ENCODE data around the gene TLE2. TPM values are rescaled to one million over a fixed set of nuclear protein-coding genes. Genes with fewer than 3 reads are reported as not detected.

Gene TLE2
- polyA plus RNA-seq, 2 of the 4 experiments (the other 2 are of a cell fraction): 2.1 to 2.6 TPM

DNA sequence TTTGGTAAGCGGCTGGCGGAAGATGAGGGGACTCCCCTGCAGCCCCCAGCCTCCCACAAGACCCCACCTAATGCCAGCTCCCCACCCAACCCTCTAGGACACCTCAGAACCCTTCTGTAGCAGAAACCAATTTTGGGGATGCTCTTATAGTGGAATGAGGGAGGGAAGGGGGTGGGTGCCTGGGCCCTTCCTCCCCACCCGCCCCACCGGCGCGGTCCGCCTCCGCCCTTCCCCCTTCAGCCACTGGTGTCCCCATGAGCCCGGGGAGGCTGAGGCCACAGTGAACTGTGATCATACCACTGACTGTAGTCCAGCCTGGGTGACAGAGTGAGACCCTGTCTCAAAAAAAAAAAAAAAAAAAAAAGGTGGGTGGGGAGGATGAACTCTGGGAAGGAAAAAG, 35.5 kb downstream of the TLE2 start:
- H3K9me3 ChIP-seq: no peaks in the 10 kb centered on the region
- FAIRE-seq: no peak
- POLR2A ChIA-PET: no interaction called here
- no peak for ATAC-seq
- no peaks in the 10 kb centered on the region for H3K4me1 ChIP-seq
- no peak overlapping the region for H3K4me2 ChIP-seq
- TF ChIP-seq JUNB (IDR thresholded peaks at IDR 0.05): no peak
- no peak for TF ChIP-seq RNF2 (IDR thresholded peaks at IDR 0.05; ENCODE audit: borderline replicate concordance, low read depth)
- TF ChIP-seq, protein P1, sequence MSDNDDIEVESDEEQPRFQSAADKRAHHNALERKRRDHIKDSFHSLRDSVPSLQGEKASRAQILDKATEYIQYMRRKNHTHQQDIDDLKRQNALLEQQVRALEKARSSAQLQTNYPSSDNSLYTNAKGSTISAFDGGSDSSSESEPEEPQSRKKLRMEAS (IDR thresholded peaks at IDR 0.05): no peak
- TF ChIP-seq MAZ (IDR thresholded peaks at IDR 0.05; ENCODE audit: borderline replicate concordance, low read depth, low read length): no peak
- TF ChIP-seq, protein P2, sequence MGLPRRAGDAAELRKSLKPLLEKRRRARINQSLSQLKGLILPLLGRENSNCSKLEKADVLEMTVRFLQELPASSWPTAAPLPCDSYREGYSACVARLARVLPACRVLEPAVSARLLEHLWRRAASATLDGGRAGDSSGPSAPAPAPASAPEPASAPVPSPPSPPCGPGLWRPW (IDR thresholded peaks at IDR 0.05): no peak
- TF ChIP-seq SREBF2 (IDR thresholded peaks at IDR 0.05): no peak
- TF ChIP-seq NFE2L2 (conservative IDR thresholded peaks at IDR 0.05; ENCODE audit: low read length): no peak
- TF ChIP-seq RAD21 (conservative IDR thresholded peaks at IDR 0.05 in 1 of 2, IDR thresholded peaks at IDR 0.05 in 1 of 2): no peak
- TF ChIP-seq EHMT2 (IDR thresholded peaks at IDR 0.05; ENCODE audit: low read depth): no peak
- TF ChIP-seq, protein P3, sequence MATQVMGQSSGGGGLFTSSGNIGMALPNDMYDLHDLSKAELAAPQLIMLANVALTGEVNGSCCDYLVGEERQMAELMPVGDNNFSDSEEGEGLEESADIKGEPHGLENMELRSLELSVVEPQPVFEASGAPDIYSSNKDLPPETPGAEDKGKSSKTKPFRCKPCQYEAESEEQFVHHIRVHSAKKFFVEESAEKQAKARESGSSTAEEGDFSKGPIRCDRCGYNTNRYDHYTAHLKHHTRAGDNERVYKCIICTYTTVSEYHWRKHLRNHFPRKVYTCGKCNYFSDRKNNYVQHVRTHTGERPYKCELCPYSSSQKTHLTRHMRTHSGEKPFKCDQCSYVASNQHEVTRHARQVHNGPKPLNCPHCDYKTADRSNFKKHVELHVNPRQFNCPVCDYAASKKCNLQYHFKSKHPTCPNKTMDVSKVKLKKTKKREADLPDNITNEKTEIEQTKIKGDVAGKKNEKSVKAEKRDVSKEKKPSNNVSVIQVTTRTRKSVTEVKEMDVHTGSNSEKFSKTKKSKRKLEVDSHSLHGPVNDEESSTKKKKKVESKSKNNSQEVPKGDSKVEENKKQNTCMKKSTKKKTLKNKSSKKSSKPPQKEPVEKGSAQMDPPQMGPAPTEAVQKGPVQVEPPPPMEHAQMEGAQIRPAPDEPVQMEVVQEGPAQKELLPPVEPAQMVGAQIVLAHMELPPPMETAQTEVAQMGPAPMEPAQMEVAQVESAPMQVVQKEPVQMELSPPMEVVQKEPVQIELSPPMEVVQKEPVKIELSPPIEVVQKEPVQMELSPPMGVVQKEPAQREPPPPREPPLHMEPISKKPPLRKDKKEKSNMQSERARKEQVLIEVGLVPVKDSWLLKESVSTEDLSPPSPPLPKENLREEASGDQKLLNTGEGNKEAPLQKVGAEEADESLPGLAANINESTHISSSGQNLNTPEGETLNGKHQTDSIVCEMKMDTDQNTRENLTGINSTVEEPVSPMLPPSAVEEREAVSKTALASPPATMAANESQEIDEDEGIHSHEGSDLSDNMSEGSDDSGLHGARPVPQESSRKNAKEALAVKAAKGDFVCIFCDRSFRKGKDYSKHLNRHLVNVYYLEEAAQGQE (IDR thresholded peaks at IDR 0.05): no peak
- no peak for TF ChIP-seq MAFK (IDR thresholded peaks at IDR 0.05; ENCODE audit: partially characterized antibody)
- TF ChIP-seq, protein P4, sequence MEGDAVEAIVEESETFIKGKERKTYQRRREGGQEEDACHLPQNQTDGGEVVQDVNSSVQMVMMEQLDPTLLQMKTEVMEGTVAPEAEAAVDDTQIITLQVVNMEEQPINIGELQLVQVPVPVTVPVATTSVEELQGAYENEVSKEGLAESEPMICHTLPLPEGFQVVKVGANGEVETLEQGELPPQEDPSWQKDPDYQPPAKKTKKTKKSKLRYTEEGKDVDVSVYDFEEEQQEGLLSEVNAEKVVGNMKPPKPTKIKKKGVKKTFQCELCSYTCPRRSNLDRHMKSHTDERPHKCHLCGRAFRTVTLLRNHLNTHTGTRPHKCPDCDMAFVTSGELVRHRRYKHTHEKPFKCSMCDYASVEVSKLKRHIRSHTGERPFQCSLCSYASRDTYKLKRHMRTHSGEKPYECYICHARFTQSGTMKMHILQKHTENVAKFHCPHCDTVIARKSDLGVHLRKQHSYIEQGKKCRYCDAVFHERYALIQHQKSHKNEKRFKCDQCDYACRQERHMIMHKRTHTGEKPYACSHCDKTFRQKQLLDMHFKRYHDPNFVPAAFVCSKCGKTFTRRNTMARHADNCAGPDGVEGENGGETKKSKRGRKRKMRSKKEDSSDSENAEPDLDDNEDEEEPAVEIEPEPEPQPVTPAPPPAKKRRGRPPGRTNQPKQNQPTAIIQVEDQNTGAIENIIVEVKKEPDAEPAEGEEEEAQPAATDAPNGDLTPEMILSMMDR (IDR thresholded peaks at IDR 0.05): no peak
- no peak for TF ChIP-seq HDAC2 (IDR thresholded peaks at IDR 0.05)
- TF ChIP-seq ZNF302 (CRISPR knock-in tag; IDR thresholded peaks at IDR 0.05): no peak
- no peak for TF ChIP-seq SMC3 (IDR thresholded peaks at IDR 0.05)
- TF ChIP-seq HOXA7 (CRISPR knock-in tag; IDR thresholded peaks at IDR 0.05): no peak
- no peak for TF ChIP-seq PBX3 (IDR thresholded peaks at IDR 0.05)
- no peak for TF ChIP-seq TP53 (CRISPR knock-in tag; IDR thresholded peaks at IDR 0.05)
- no peak for TF ChIP-seq EHF (CRISPR knock-in tag; IDR thresholded peaks at IDR 0.05)
- H3K27ac ChIP-seq: no peak overlapping the region
- 78% methylated on average over 2 of the region's 9 CpGs for WGBS (ENCODE audit: missing lambda C conversion rate)
- CTCF ChIA-PET: no interaction called here
- H3K4me3 ChIP-seq: no peak overlapping the region
- DNase-seq (ENCODE audit: low read depth in 1 of 2, low spot score in 1 of 2): no peak

- DNase-seq (ENCODE audit: low read depth in 1 of 2, low spot score in 1 of 2): no peak
- Histone ChIP-seq H3K4me2 (no peak overlapping the region), H3K9me3 (no peaks in the 10 kb centered on the region), H3K4me1 (no peaks in the 10 kb centered on the region), H3K27ac (no peak overlapping the region), H3K4me3 (no peak overlapping the region)
- 70% methylated on average over 13 of the region's 14 CpGs for WGBS (ENCODE audit: missing lambda C conversion rate)
- no peak for ATAC-seq
- CTCF ChIA-PET: no interaction called here
- no peak for FAIRE-seq
- POLR2A ChIA-PET: no interaction called here
- TF ChIP-seq MAFK (IDR thresholded peaks at IDR 0.05; ENCODE audit: partially characterized antibody) (no peak), HOXB5 (CRISPR knock-in tag; IDR thresholded peaks at IDR 0.05) (no peak), RAD21 (conservative IDR thresholded peaks at IDR 0.05 in 1 of 2, IDR thresholded peaks at IDR 0.05 in 1 of 2) (no peak), KDM1A (IDR thresholded peaks at IDR 0.05; ENCODE audit: low read depth) (no peak), MYC (IDR thresholded peaks at IDR 0.05; ENCODE audit: borderline replicate concordance, low read length) (no peak), BHLHE40 (IDR thresholded peaks at IDR 0.05; ENCODE audit: low read depth, low read length) (no peak), PHF8 (IDR thresholded peaks at IDR 0.05; ENCODE audit: borderline replicate concordance, low read depth) (no peak), ZC3H11A (IDR thresholded peaks at IDR 0.05) (no peak), HEYL (CRISPR knock-in tag; IDR thresholded peaks at IDR 0.05) (no peak), SMC3 (IDR thresholded peaks at IDR 0.05) (no peak), PBX3 (IDR thresholded peaks at IDR 0.05) (no peak), ELK1 (IDR thresholded peaks at IDR 0.05; ENCODE audit: low read depth, low read length) (no peak), ZSCAN20 (CRISPR knock-in tag; IDR thresholded peaks at IDR 0.05) (no peak)
- TF ChIP-seq, protein P2 (IDR thresholded peaks at IDR 0.05): no peak
These were observed 36.1 kb downstream of the TLE2 start for GRCh38 chr19:2992958-2993357.

Data from A549 (cell line).